ENCODE measurements around the gene TACC2.

GRCh38 chr10:122170802-122171201, 181.8 kb downstream of the TACC2 start:
- no peak for TF ChIP-seq CTCF (IDR thresholded peaks at IDR 0.05)
- TF ChIP-seq EZH2 (IDR thresholded peaks at IDR 0.05; ENCODE audit: borderline replicate concordance, insufficient read depth, low read depth, low read length, poor library complexity, severe bottlenecking), result no peak

Measured in B cell (primary cell).